Lower leg skin (tissue), 4 donors: ENCODE results near the gene B4GALT3. TPM values are rescaled to one million over a fixed set of nuclear protein-coding genes. Genes with fewer than 3 reads are reported as not detected.

ENCODE experiments used
- DNase-seq, 2 donors: peaks; one replicate each; pipeline ENCODE4 v3.0.0-alpha.2; 2019; ENCODE audit warnings: low spot score in 2 of 2
- H3K4me3 ChIP-seq: fragments of 200-600 bp; sonication (generic); 2 replicates; pipeline ENCODE4 v1.5.1; 2017; ENCODE audit warnings: mild to moderate bottlenecking, low read depth; ENCODE audit not compliant: poor library complexity, severe bottlenecking
- POLR2A ChIP-seq, 2 donors: fragments of 450-650 bp; IDR thresholded peaks; one replicate each; pipeline ENCODE4 v1.6.1; 2016 to 2017; ENCODE audit warnings: antibody characterized with exemption in 2 of 2, mild to moderate bottlenecking in 1 of 2, moderate library complexity in 1 of 2
- WGBS, 2 donors: methylation state at CpG; one replicate each; pipeline ENCODE4 v1.1.5; 2018; 5-methylcytosine and 5-hydroxymethylcytosine counted together
- intact Hi-C: fragments of 100-400 bp; cut with DNase I; formaldehyde crosslinking; loops from one replicate; pipeline ENCODE4 v1.15.0; 2023; ENCODE audit warnings: low total_unique reads
- total RNA-seq, 4 donors: library from RNA; depleted of rRNA; stranded (reverse); fragments of >200 nt; gene quantifications; one replicate each; pipeline ENCODE4 v1.1.0, GENCODE V29; 2016
- TF ChIP-seq, protein P1 (sequence below), 3 donors: fragments of 450-650 bp; IDR thresholded peaks; one replicate each; pipeline ENCODE4 v1.5.1; 2016; ENCODE audit warnings: antibody characterized with exemption in 3 of 3, mild to moderate bottlenecking in 3 of 3, moderate library complexity in 2 of 3

Gene B4GALT3
- total RNA-seq, 4 donors from 2014 or later: 40.9 to 49.9 (median 44.0) TPM

DNA sequence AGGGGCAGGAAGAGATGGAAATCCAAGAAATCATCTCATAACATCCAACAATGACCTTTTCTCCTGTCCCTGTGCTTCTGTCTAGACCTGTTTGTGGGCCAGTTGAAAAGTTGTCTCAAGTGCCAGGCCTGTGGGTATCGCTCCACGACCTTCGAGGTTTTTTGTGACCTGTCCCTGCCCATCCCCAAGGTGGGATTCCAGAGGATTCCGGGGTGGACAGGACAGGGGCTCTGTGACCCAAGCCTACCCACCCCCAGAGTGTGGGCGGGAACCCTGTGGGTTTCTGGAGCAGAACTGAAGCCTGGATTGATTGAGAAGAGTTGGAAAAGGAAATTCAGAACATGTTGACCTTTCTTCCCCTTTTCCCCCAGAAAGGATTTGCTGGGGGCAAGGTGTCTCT, 13.5 kb downstream of the B4GALT3 start:
- TF ChIP-seq, protein P1, sequence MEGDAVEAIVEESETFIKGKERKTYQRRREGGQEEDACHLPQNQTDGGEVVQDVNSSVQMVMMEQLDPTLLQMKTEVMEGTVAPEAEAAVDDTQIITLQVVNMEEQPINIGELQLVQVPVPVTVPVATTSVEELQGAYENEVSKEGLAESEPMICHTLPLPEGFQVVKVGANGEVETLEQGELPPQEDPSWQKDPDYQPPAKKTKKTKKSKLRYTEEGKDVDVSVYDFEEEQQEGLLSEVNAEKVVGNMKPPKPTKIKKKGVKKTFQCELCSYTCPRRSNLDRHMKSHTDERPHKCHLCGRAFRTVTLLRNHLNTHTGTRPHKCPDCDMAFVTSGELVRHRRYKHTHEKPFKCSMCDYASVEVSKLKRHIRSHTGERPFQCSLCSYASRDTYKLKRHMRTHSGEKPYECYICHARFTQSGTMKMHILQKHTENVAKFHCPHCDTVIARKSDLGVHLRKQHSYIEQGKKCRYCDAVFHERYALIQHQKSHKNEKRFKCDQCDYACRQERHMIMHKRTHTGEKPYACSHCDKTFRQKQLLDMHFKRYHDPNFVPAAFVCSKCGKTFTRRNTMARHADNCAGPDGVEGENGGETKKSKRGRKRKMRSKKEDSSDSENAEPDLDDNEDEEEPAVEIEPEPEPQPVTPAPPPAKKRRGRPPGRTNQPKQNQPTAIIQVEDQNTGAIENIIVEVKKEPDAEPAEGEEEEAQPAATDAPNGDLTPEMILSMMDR (IDR thresholded peaks at IDR 0.05): no peak
- TF ChIP-seq POLR2A (IDR thresholded peaks at IDR 0.05): no peak
- 87 to 90% methylated on average over 5 of the region's 5 CpGs for WGBS, 2 donors
- intact Hi-C loops: no loop called here
- no peak for DNase-seq
- H3K4me3 ChIP-seq: no peak overlapping the region

DNA sequence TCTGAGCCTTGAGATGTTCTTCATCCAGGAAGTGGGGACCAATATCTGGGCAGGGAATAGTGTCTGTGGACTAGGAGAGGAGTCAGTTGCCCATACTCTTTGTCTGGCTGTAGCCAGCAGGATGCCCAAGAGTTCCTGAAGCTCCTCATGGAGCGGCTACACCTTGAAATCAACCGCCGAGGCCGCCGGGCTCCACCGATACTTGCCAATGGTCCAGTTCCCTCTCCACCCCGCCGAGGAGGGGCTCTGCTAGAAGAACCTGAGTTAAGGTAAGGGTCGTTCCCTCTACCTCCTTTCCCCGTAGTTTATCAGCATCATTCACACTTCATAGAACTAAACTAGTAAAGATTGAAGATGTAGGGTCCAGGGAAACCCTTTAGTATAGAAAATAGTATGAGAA, 14.5 kb downstream of the B4GALT3 start:
- TF ChIP-seq POLR2A (IDR thresholded peaks at IDR 0.05): no peak
- TF ChIP-seq, protein P1 (IDR thresholded peaks at IDR 0.05): no peak
- H3K4me3 ChIP-seq: no peak overlapping the region
- no peak for DNase-seq
- WGBS, 2 donors: 93 to 94% methylated on average over 10 of the region's 10 CpGs
- intact Hi-C loops: no loop called here

DNA sequence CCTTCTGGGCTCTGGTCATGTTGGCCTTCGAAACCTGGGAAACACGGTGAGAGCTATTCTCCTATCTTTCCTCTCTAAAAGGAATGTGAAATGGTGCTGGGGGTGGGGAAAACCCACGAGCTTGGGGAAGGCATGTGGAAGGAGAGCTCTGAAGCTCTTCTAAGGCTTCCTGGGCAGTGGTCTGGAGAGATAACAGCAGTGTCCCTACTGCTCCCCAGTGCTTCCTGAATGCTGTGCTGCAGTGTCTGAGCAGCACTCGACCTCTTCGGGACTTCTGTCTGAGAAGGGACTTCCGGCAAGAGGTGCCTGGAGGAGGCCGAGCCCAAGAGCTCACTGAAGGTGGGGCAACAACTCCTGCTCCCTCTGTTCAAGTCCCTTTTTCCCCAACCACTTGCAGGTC, 15.3 kb downstream of the B4GALT3 start:
- no peak for DNase-seq
- H3K4me3 ChIP-seq: no peak overlapping the region
- WGBS, 2 donors: 79 to 85% methylated on average over 7 of the region's 7 CpGs
- TF ChIP-seq POLR2A (IDR thresholded peaks at IDR 0.05): no peak
- TF ChIP-seq, protein P1 (IDR thresholded peaks at IDR 0.05): no peak
- intact Hi-C loops: no loop called here

DNA sequence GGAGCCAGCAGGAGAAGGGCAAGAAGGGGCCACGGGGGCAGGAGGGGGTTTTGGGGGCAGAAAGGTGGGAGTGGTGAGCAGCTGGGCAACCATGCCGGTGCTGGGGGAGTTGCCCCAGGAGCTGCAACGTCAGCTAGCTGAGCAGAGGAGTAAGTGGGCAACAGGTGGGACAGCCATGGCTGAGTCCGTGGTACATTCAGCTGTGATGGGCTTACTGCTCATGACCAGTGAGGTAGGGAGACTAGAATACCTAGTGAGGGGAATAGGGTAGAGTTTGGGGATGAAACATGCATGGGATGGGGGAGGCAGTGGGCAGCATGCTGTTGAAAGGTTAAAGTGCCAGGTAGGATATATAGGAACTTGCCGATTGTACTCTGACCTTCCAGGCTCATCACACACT, 15.7 kb downstream of the B4GALT3 start:
- 81 to 88% methylated on average over 5 of the region's 5 CpGs for WGBS, 2 donors

DNA sequence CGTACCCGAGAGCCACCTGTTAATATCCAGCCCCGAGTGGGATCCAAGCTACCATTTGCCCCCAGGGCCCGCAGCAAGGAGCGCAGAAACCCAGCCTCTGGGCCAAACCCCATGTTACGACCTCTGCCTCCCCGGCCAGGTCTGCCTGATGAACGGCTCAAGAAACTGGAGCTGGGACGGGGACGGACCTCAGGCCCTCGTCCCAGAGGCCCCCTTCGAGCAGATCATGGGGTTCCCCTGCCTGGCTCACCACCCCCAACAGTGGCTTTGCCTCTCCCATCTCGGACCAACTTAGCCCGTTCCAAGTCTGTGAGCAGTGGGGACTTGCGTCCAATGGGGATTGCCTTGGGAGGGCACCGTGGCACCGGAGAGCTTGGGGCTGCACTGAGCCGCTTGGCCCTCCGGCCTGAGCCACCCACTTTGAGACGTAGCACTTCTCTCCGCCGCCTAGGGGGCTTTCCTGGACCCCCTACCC, 16.6 kb downstream of the B4GALT3 start:
- no peak for DNase-seq
- TF ChIP-seq POLR2A (IDR thresholded peaks at IDR 0.05): no peak
- TF ChIP-seq, protein P1 (IDR thresholded peaks at IDR 0.05): no peak
- H3K4me3 ChIP-seq: no peak overlapping the region
- WGBS, 2 donors: 91 to 92% methylated on average over 22 of the region's 22 CpGs
- intact Hi-C loops: no loop called here

More for the DNA sequence above, 15.7 kb downstream of the B4GALT3 start:
- intact Hi-C loops: no loop called here
- H3K4me3 ChIP-seq: no peak overlapping the region
- DNase-seq: no peak
- no peak for TF ChIP-seq POLR2A (IDR thresholded peaks at IDR 0.05)
- TF ChIP-seq, protein P1 (IDR thresholded peaks at IDR 0.05): no peak

DNA sequence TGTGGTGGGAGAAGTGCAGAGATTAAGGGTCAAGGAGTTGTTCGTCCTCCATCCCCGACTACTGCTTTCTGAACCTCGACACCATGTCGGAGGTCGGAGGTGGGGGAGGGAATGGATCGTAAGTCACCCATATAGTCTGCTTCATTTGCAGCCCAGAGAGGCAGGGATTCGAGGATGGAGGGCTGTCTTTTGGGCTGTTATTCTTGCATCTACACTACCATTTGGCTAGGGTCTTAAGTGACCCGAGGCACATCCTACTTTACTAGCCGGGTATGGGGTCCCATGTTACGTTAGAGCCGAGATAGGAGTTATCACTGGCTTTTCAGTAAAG, 17.4 kb downstream of the B4GALT3 start:
- intact Hi-C loops: no loop called here
- DNase-seq: no peak
- peak overlapping the region; percentile 98 for H3K4me3 ChIP-seq
- TF ChIP-seq POLR2A (IDR thresholded peaks at IDR 0.05): no peak
- TF ChIP-seq, protein P1 (IDR thresholded peaks at IDR 0.05): no peak
- WGBS, 2 donors: 5 to 11% methylated on average over 11 of the region's 11 CpGs
